Fibroblast of villous mesenchyme (primary cell): ENCODE data around the gene TDRD9. TPM values are rescaled to one million over a fixed set of nuclear protein-coding genes. Genes with fewer than 3 reads are reported as not detected.

Experiments
- DNase-seq: peaks from one replicate; pipeline ENCODE4 v3.0.0-alpha.2; 2010; ENCODE audit warnings: low read depth
- H3K4me3 ChIP-seq: 2 replicates; pipeline ENCODE4 v1.5.1; 2011; ENCODE audit warnings: low read depth, mild to moderate bottlenecking, low read length
- CTCF ChIP-seq: IDR thresholded peaks from 2 replicates; pipeline ENCODE4 v1.5.1; 2012; ENCODE audit warnings: low read depth, mild to moderate bottlenecking, low read length; ENCODE audit not compliant: insufficient read depth
- total RNA-seq: library from RNA; depleted of rRNA; stranded (reverse); fragments of >200 nt; gene quantifications from 2 replicates; pipeline ENCODE4 v1.2.3, GENCODE V29; 2012

Gene TDRD9
- total RNA-seq, 1 donor: 0.86 TPM

DNA sequence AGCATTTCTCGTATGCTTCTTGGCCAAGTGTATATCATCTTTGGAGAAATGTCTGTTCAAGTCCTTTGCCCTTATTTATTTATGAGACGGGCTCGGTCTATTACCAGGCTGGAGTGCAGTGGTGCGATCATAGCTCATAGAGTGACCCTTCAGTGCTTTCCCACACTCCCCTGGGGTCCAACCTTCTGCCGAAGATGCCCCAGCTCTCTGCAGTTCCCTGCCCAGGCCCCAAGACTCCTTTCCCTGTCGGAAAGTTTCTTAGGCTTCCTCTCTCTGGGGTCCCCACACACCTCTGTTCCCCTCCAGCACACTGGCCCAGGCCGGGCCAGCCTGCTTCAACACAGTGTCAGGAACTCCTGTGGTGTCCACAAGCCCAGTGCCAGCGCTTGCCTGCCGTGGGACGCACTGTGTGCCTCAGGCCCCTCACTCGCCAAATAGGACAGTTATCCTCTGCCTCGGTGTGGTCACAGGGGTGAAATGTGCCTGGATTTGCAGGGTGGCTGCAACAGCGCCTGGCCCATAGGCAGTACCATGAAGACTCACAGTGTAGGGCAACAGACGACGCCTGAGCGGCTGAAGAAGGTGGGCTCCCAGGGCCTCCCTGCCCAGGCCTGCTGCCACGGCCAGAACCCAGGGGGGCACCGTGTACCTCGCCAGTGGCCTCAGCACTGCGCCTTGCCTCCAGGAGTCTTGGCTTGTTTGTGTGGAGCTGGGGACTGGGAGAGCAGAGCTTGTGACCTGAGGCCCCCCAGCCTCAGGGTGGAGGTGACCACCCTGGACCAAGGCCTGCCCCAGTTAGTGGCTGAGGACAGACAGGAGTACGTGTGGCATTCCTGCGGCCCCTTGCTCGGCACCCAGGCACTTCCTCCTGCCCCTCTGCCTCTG lies 152.4 kb downstream of the TDRD9 start:
- H3K4me3 ChIP-seq: no peak overlapping the region
- no peak for TF ChIP-seq CTCF
- DNase-seq: no peak

DNA sequence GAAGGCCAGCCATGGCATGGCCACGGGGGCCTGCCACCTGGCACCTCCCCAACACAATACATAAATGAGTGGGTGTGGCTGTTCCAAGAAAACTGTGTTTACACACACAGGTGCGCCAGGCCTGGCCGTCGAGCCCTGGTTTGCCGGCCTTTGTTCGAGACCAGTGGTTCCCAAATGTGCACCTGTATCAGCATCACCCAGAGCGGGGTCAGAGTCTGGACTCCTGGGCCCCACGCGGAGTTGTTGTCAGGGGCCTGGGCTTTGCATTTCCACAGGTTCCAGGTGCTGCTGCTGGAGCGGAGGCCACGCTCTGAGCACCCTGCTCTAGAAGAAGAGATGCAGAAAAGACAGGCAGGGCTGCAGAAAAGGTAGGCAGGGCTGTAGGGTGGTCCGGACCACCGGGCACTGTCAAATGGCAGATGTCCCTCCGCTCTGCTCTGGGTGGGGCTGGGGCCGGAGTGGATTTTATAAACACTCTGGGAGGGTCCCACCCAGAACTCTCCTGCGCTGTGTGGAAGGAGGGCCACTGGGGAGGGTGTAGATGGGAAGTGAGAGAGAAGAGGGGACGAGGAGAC lies 153.1 kb downstream of the TDRD9 start:
- H3K4me3 ChIP-seq: no peak overlapping the region
- no peak for TF ChIP-seq CTCF
- no peak for DNase-seq

- no peak for DNase-seq
- H3K4me3 ChIP-seq: no peak overlapping the region
- no peak for TF ChIP-seq CTCF
These were observed 153.8 kb downstream of the TDRD9 start for GRCh38 chr14:104081951-104082464.

- H3K4me3 ChIP-seq: no peak overlapping the region
- no peak for TF ChIP-seq CTCF
- DNase-seq: no peak
These were observed 154.6 kb downstream of the TDRD9 start for GRCh38 chr14:104082807-104083206.

GRCh38 chr14:104084251-104085002 lies 156.2 kb downstream of the TDRD9 start:
- H3K4me3 ChIP-seq: no peak overlapping the region
- no peak for TF ChIP-seq CTCF
- peak; percentile 71 for DNase-seq

- no peak within 1 kb of the TSS for H3K4me3 ChIP-seq
- TF ChIP-seq CTCF: no peak
- DNase-seq: no peak
These were observed 157.0 kb downstream of the TDRD9 start, which contains the start of gene ASPG for GRCh38 chr14:104085032-104085888. Gene ASPG, plus strand, starts transcription at chr14:104085700. Its CDS starts 71 bp downstream, at chr14:104085771.
